Ishikawa (cell line): ENCODE data around the gene DIAPH3.

Source experiments
- CEBPB ChIP-seq: IDR thresholded peaks from 2 replicates; pipeline ENCODE4 v1.6.1; 2012
- CREB1 ChIP-seq: IDR thresholded peaks from 2 replicates; pipeline ENCODE4 v1.6.1; 2012; ENCODE audit warnings: low read depth
- EGR1 ChIP-seq: IDR thresholded peaks from 2 replicates; pipeline ENCODE4 v1.6.1; 2012
- EP300 ChIP-seq: IDR thresholded peaks from 2 replicates; pipeline ENCODE4 v1.6.1; 2012; ENCODE audit warnings: borderline replicate concordance
- FOXM1 ChIP-seq: IDR thresholded peaks from 2 replicates; pipeline ENCODE4 v1.6.1; 2012; ENCODE audit warnings: low read depth, borderline replicate concordance
- NFIC ChIP-seq: IDR thresholded peaks from 2 replicates; pipeline ENCODE4 v1.6.1; 2012
- RAD21 ChIP-seq: IDR thresholded peaks from 2 replicates; pipeline ENCODE4 v1.6.1; 2012; ENCODE audit warnings: low read depth
- TAF1 ChIP-seq: IDR thresholded peaks from 2 replicates; pipeline ENCODE4 v1.6.1; 2012; ENCODE audit warnings: low read depth, mild to moderate bottlenecking
- TCF12 ChIP-seq: IDR thresholded peaks from 2 replicates; pipeline ENCODE4 v1.6.1; 2012; ENCODE audit warnings: low read depth
- TEAD4 ChIP-seq: IDR thresholded peaks from 2 replicates; pipeline ENCODE4 v1.6.1; 2012
- YY1 ChIP-seq: IDR thresholded peaks from 2 replicates; pipeline ENCODE4 v1.6.1; 2012; ENCODE audit warnings: low read depth
- ZBTB7A ChIP-seq: IDR thresholded peaks from 2 replicates; pipeline ENCODE4 v1.6.1; 2012; ENCODE audit warnings: low read depth
- TF ChIP-seq, protein P1 (sequence below): IDR thresholded peaks from 2 replicates; pipeline ENCODE4 v1.6.1; 2012; ENCODE audit warnings: low read depth, mild to moderate bottlenecking
- TF ChIP-seq, protein P2 (sequence below): IDR thresholded peaks from 2 replicates; pipeline ENCODE4 v1.6.1; 2012
- TF ChIP-seq, protein P3 (sequence below): IDR thresholded peaks from 2 replicates; pipeline ENCODE4 v1.6.1; 2012

Gene DIAPH3

DNA sequence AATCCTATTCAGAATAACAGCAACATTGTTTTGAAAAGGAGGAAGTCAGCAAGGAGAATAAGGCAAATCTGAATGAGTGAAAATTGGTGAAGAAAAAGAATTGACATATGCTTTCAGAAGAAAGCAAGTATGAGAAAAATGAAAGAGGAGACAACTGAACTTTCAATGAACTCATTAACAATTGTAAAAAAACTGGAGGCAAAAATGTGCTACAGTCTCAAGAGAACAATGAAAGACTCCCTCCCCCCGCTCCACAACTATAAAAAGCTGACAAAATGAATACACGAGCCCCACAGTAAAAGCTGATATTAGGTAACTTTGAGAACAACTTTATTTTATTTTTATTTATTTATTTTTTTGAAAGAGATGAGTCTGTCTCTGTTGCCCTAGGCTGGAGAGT, 373.1 kb downstream of the DIAPH3 start:
- TF ChIP-seq TAF1 (no peak), EGR1 (no peak), TCF12 (no peak), EP300 (no peak)

DNA sequence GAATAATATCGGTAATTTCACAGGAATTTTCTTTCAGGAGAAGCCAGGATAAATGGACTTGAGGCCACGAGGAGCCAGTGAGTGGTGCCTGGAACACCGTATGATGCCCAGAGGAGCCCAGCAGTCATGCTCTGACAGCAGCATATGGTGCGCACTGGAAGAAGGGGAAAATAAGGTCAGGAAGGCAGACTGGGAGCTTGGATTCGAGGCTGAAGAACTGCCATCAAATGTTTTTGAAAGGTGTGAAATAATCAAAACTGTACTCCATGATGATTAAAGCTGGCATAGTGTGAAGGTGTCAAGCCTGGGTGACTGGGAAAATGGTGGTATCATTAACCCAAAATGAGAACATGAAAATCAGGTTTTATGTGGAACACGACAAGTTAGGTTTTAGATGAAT, 374.2 kb downstream of the DIAPH3 start:
- no peak for TF ChIP-seq TAF1
- TF ChIP-seq TEAD4: no peak
- no peak for TF ChIP-seq EP300
- TF ChIP-seq RAD21: no peak
- no peak for TF ChIP-seq FOXM1
- no peak for TF ChIP-seq ZBTB7A
- TF ChIP-seq EGR1: no peak
- no peak for TF ChIP-seq NFIC
- TF ChIP-seq, protein P1, sequence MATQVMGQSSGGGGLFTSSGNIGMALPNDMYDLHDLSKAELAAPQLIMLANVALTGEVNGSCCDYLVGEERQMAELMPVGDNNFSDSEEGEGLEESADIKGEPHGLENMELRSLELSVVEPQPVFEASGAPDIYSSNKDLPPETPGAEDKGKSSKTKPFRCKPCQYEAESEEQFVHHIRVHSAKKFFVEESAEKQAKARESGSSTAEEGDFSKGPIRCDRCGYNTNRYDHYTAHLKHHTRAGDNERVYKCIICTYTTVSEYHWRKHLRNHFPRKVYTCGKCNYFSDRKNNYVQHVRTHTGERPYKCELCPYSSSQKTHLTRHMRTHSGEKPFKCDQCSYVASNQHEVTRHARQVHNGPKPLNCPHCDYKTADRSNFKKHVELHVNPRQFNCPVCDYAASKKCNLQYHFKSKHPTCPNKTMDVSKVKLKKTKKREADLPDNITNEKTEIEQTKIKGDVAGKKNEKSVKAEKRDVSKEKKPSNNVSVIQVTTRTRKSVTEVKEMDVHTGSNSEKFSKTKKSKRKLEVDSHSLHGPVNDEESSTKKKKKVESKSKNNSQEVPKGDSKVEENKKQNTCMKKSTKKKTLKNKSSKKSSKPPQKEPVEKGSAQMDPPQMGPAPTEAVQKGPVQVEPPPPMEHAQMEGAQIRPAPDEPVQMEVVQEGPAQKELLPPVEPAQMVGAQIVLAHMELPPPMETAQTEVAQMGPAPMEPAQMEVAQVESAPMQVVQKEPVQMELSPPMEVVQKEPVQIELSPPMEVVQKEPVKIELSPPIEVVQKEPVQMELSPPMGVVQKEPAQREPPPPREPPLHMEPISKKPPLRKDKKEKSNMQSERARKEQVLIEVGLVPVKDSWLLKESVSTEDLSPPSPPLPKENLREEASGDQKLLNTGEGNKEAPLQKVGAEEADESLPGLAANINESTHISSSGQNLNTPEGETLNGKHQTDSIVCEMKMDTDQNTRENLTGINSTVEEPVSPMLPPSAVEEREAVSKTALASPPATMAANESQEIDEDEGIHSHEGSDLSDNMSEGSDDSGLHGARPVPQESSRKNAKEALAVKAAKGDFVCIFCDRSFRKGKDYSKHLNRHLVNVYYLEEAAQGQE: no peak

DNA sequence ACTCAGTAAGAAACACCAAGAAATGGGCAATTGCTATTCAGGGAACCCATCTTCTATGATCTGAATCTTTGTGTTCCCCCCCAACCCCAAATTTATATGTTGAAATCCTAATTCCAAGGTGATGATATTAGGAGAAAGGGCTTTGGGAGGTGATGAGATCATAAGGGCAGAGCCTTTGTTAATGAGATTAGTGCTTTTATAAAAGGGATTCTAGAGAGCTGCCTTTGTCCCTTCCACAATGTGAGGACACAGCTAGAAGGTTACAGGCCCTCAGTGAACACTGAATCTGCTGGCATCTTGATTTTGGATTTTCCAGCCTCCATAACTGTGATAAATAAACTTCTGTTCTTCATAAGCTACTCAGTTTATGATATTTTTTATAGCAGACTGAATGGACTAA, 376.0 kb downstream of the DIAPH3 start:
- TF ChIP-seq CREB1: no peak
- TF ChIP-seq CEBPB: no peak
- no peak for TF ChIP-seq EGR1

DNA sequence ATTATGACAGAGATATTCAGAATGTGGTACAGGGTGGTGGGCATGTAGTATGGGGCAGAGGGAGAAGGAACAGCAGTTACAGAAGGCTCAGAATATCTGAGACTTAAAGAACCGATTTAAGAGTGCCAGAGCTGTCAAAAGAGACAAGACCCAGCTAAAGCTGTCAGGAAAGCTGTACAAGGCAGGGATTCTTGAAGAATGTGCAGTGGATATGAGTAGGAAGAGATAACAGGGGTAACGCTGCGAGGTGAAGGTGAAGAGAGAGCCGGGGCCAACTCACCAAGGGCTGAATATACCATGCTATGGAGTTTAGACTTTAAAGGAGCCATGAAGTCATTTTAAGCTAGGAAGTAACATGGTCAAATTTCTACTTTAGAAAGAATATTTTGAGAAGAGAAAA, 381.0 kb downstream of the DIAPH3 start:
- no peak for TF ChIP-seq ZBTB7A
- TF ChIP-seq, protein P1: no peak
- TF ChIP-seq TEAD4: no peak
- no peak for TF ChIP-seq NFIC
- no peak for TF ChIP-seq CREB1
- TF ChIP-seq EP300: no peak
- TF ChIP-seq EGR1: no peak
- no peak for TF ChIP-seq CEBPB
- TF ChIP-seq RAD21: no peak
- no peak for TF ChIP-seq YY1
- TF ChIP-seq TCF12: no peak
- no peak for TF ChIP-seq FOXM1

DNA sequence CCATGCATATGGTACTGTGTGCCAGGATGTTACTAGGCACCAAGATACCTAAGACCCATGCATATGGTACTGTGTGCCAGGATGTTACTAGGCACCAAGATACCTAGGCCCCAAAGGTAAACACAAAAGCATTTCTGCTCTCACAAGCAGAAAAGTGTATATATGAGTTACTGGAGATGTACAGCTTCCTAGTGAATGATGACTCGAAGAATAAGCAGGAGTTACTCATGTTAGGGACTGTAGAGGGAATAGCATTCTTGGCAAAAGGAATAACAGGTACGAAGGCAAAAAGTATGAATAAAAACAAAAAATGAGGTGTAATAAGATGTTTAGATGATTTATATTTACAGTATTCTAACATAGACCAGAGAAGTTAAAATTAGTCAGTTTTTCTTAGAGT, 383.7 kb downstream of the DIAPH3 start:
- TF ChIP-seq ZBTB7A (no peak), RAD21 (no peak)

DNA sequence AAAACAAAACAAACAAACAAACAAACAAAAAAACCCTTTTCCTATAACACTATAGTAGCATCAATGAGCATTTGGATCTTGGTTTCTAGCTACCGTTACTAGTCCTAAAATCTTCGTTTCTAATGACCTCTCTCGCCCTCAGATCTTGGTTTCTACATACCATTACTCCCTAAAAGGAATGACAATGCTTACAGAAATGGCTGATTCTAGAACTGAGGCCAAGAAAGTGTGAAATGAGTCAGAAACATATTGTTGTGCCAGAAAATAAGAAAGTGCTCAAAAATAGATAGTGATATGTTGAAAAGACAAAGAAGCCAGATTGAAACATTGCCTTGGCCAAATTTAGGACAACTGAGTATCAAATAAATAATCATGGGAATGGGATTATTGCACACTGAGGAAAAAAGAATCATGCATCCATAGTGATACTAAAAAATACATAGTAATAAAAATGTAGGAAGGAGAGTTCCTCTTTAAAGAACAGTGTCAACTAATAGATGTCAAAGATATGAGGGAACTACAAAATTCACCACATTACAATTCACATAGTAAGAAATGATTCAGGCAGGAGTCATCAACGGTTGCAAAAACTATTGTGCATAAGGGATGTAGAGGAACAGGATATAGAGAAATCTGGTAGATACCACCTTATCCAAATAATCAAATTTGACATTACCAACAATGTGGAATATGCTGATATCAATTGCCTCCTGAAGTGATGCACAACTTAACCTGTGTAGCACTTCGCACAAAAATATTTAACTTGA, 386.6 kb downstream of the DIAPH3 start:
- no peak for TF ChIP-seq TAF1
- TF ChIP-seq, protein P2, sequence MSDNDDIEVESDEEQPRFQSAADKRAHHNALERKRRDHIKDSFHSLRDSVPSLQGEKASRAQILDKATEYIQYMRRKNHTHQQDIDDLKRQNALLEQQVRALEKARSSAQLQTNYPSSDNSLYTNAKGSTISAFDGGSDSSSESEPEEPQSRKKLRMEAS: no peak
- TF ChIP-seq, protein P1: no peak
- TF ChIP-seq TCF12: no peak
- TF ChIP-seq YY1: no peak
- TF ChIP-seq, protein P3, sequence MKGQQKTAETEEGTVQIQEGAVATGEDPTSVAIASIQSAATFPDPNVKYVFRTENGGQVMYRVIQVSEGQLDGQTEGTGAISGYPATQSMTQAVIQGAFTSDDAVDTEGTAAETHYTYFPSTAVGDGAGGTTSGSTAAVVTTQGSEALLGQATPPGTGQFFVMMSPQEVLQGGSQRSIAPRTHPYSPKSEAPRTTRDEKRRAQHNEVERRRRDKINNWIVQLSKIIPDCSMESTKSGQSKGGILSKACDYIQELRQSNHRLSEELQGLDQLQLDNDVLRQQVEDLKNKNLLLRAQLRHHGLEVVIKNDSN: no peak
- TF ChIP-seq CREB1: no peak
- no peak for TF ChIP-seq RAD21
- TF ChIP-seq TEAD4: no peak
- no peak for TF ChIP-seq NFIC
- no peak for TF ChIP-seq EP300
